ENCODE data around the gene ZNF277. TPM values are rescaled to one million over a fixed set of nuclear protein-coding genes. Genes with fewer than 3 reads are reported as not detected.
A peak's percentile ranks its signal among the peaks of the same experiment; 100 is the strongest.

The ZNF277 gene
- total and polyA plus RNA-seq, 4 donors: 11.9 to 47.6 (median 24.9) TPM

DNA sequence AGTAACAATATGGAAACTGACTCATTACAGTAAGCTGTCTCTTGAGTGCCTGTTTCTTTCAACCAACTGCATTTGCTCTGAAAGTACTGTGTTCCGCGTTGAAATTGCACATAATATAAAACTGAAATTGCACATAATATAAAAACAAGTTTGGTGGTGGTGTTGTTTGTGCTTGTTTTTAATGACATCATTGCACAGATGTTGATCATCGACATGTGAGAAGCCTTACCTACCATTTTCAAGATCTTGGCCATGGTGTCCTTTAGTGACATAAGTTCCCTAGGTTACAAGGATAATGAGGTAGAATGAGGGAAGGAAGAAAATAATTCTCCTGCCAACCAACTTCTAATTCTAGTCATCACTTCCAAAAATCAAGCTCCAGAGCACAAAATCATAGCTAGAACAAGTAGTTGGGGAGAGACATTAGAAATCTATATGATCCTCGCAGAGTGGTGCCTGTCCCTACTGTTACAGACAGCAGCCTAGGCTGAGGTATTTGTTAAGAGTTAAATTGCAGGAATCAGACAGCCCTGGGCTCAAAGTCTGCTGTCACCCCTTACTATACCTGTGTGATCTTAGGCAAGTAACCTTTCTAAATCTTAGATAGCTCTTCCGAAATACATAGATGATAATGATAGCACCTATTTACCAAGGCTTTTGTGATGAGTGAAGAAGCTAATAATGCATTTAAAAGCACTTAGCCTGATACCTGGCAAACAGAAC is 29.6 kb upstream of the ZNF277 start:
- H3K4me1 ChIP-seq (ENCODE audit: control insufficient read depth in 5 of 5, insufficient read depth in 5 of 5, low read length in 5 of 5): peaks cover 4 to 12% (median 9%) of the 10 kb centered on the region in 5 donors
- H3K9ac ChIP-seq (ENCODE audit: insufficient read depth in 1 of 2, low read length in 2 of 2): no peak overlapping the region
- no peaks in the 10 kb centered on the region for H3K36me3 ChIP-seq (ENCODE audit: control insufficient read depth in 4 of 4, insufficient read depth in 4 of 4, low read length in 4 of 4)
- H3K27ac ChIP-seq (ENCODE audit: low read depth in 1 of 2, low read length in 1 of 2): no peak overlapping the region
- DNase-seq (no peak), ATAC-seq (ENCODE audit: insufficient read depth, low FRiP score) (no peak)
- peaks cover 0 to 2% (median 0%) of the 10 kb centered on the region in 4 donors for H3K9me3 ChIP-seq (ENCODE audit: control insufficient read depth in 4 of 4, insufficient read depth in 3 of 4, low read length in 3 of 4)
- WGBS, 2 donors: 92 to 95% methylated on average over 5 of the region's 5 CpGs
- H3K27me3 ChIP-seq (ENCODE audit: control insufficient read depth in 3 of 3, insufficient read depth in 3 of 3, low read length in 2 of 3): no peaks in the 10 kb centered on the region
- H3K4me3 ChIP-seq: no peak overlapping the region
- TF ChIP-seq CTCF (IDR thresholded peaks at IDR 0.05; ENCODE audit: control extremely low read depth, extremely low read depth): no peak

DNA sequence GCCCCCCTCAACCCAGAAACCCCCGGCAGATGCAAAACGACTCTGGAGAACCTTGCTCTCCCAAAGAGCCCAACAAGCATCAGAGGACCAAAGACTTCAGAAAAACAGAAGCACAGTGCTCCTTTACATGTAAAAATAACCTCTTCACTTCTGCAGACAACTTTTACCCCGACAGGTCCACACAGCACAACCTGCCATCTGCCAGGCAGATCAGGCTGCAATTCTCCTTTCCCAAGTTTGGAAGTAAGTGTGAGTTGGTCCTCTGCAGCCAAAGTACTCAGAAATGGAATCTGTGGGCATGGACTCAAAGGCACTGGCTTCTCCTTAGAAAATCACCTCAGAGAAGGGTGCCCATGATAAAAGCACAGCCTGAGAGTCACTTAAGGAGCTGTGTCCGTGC is 26.3 kb upstream of the ZNF277 start:
- H3K36me3 ChIP-seq (ENCODE audit: control insufficient read depth in 4 of 4, insufficient read depth in 4 of 4, low read length in 4 of 4): no peaks in the 10 kb centered on the region
- no peak overlapping the region for H3K27ac ChIP-seq (ENCODE audit: low read depth in 1 of 2, low read length in 1 of 2)
- H3K4me3 ChIP-seq: no peak overlapping the region
- WGBS, 2 donors: 75 to 81% methylated on average over 4 of the region's 4 CpGs
- H3K9me3 ChIP-seq (ENCODE audit: control insufficient read depth in 4 of 4, insufficient read depth in 3 of 4, low read length in 3 of 4): peaks cover 0 to 2% (median 0%) of the 10 kb centered on the region in 4 donors
- H3K9ac ChIP-seq (ENCODE audit: insufficient read depth in 1 of 2, low read length in 2 of 2): no peak overlapping the region
- no peak for ATAC-seq (ENCODE audit: insufficient read depth, low FRiP score)
- no peak for DNase-seq
- TF ChIP-seq CTCF (IDR thresholded peaks at IDR 0.05; ENCODE audit: control extremely low read depth, extremely low read depth): no peak
- peaks cover 4 to 17% (median 12%) of the 10 kb centered on the region in 5 donors for H3K4me1 ChIP-seq (ENCODE audit: control insufficient read depth in 5 of 5, insufficient read depth in 5 of 5, low read length in 5 of 5)
- H3K27me3 ChIP-seq (ENCODE audit: control insufficient read depth in 3 of 3, insufficient read depth in 3 of 3, low read length in 2 of 3): no peaks in the 10 kb centered on the region

- Histone ChIP-seq H3K4me3 (no peak overlapping the region), H3K27ac (ENCODE audit: low read depth in 1 of 2, low read length in 1 of 2) (no peak overlapping the region), H3K9ac (ENCODE audit: insufficient read depth in 1 of 2, low read length in 2 of 2) (no peak overlapping the region), H3K4me1 (ENCODE audit: control insufficient read depth in 5 of 5, insufficient read depth in 5 of 5, low read length in 5 of 5) (peaks cover 4 to 24% (median 14%) of the 10 kb centered on the region in 5 donors), H3K27me3 (ENCODE audit: control insufficient read depth in 3 of 3, insufficient read depth in 3 of 3, low read length in 2 of 3) (no peaks in the 10 kb centered on the region), H3K9me3 (ENCODE audit: control insufficient read depth in 4 of 4, insufficient read depth in 3 of 4, low read length in 3 of 4) (peaks cover 0 to 2% (median 0%) of the 10 kb centered on the region in 4 donors), H3K36me3 (ENCODE audit: control insufficient read depth in 4 of 4, insufficient read depth in 4 of 4, low read length in 4 of 4) (peaks cover 0 to 2% (median 0%) of the 10 kb centered on the region in 4 donors)
- 68 to 87% methylated on average over 5 of the region's 5 CpGs for WGBS, 2 donors
- TF ChIP-seq CTCF (IDR thresholded peaks at IDR 0.05; ENCODE audit: control extremely low read depth, extremely low read depth): no peak
- ATAC-seq (ENCODE audit: insufficient read depth, low FRiP score) (no peak), DNase-seq (peak; percentile 21 to 40 (median 30))
Measured at GRCh38 chr7:112182749-112183148, 23.7 kb upstream of the ZNF277 start.

Data from lung (tissue), 12 donors.